Caco-2 (cell line): Measurements from ENCODE around the gene HNRNPUL1. TPM values are rescaled to one million over a fixed set of nuclear protein-coding genes. Genes with fewer than 3 reads are reported as not detected.

Source experiments
- Bru-seq: library from RNA; stranded (reverse); fragments of 400-500 nt; gene quantifications from one replicate; lab custom pipeline; 2021; lab: Mats Ljungman, UMichigan
- BruChase-seq, 2 experiments: library from RNA; stranded (reverse); fragments of 400-500 nt; gene quantifications; one replicate each; lab custom pipeline; 2021; lab: Mats Ljungman, UMichigan
- BruUV-seq: library from RNA; stranded (reverse); fragments of 400-500 nt; replicated peaks from 2 replicates; lab custom pipeline; 2021; lab: Mats Ljungman, UMichigan
- CTCF ChIA-PET: fragments of 300-600 bp; sonication (Branson Sonifier 250); formaldehyde crosslinking; loops from one replicate; lab custom pipeline; 2022; ENCODE audit warnings: antibody characterized with exemption; lab: Charles Lee
- POLR2A ChIA-PET: fragments of 300-600 bp; sonication (Branson Sonifier 250); formaldehyde crosslinking; loops from one replicate; lab custom pipeline; 2022; ENCODE audit warnings: antibody characterized with exemption; lab: Charles Lee
- DNase-seq, 2 experiments: peaks; one replicate each; pipeline versions ENCODE4 v3.0.0 to v3.0.0-alpha.2; 2020 to 2022
- H3K27me3 ChIP-seq: replicated peaks from 2 replicates; pipeline ENCODE4 v1.6.0; 2011; ENCODE audit warnings: low read length; ENCODE audit not compliant: control insufficient read depth, insufficient read depth
- H3K36me3 ChIP-seq: 2 replicates; pipeline ENCODE4 v1.5.1; 2011; ENCODE audit warnings: low read length; ENCODE audit not compliant: control insufficient read depth, insufficient read depth
- H3K4me1 ChIP-seq: fragments of 250-450 bp; sonication (Bioruptor Pico); 2 replicates; pipeline ENCODE4 v1.5.1; 2020; ENCODE audit warnings: mild to moderate bottlenecking
- H3K4me3 ChIP-seq: 2 replicates; pipeline ENCODE4 v1.5.1; 2011; ENCODE audit warnings: low read depth, mild to moderate bottlenecking, control low read depth, low read length
- H3K9me3 ChIP-seq: fragments of 250-450 bp; sonication (Bioruptor Pico); 2 replicates; pipeline ENCODE4 v1.5.1; 2020; ENCODE audit warnings: mild to moderate bottlenecking, moderate library complexity
- H3K27ac Mint-ChIP-seq: one replicate; pipeline ENCODE4 v1.8.0; 2022; ENCODE audit warnings: mixed read lengths; ENCODE audit not compliant: unreplicated experiment
- H3K27me3 Mint-ChIP-seq: one replicate; pipeline ENCODE4 v1.8.0; 2022; ENCODE audit warnings: mixed read lengths; ENCODE audit not compliant: insufficient read depth, unreplicated experiment
- H3K36me3 Mint-ChIP-seq: one replicate; pipeline ENCODE4 v1.8.0; 2022; ENCODE audit warnings: mild to moderate bottlenecking, mixed read lengths; ENCODE audit not compliant: insufficient read depth, unreplicated experiment
- H3K4me1 Mint-ChIP-seq: one replicate; pipeline ENCODE4 v1.8.0; 2022; ENCODE audit warnings: low read depth, mixed read lengths; ENCODE audit not compliant: unreplicated experiment
- H3K4me3 Mint-ChIP-seq: one replicate; pipeline ENCODE4 v1.8.0; 2022; ENCODE audit warnings: mild to moderate bottlenecking, moderate library complexity, mixed read lengths; ENCODE audit not compliant: unreplicated experiment
- H3K9me3 Mint-ChIP-seq: one replicate; pipeline ENCODE4 v1.8.0; 2022; ENCODE audit warnings: mixed read lengths; ENCODE audit not compliant: unreplicated experiment
- CTCF ChIP-seq, 2 experiments: fragments of 200-600 bp in 1 of 2; IDR thresholded peaks; 1 replicate in 1 of 2; 2 replicates in 1 of 2; pipeline versions ENCODE4 v1.5.1 to v1.8.0; 2011 to 2022; ENCODE audit warnings: antibody characterized with exemption in 1 of 2, control low read depth in 1 of 2, inconsistent platforms in 1 of 2, low read depth in 1 of 2, low read length in 1 of 2, mild to moderate bottlenecking in 1 of 2, moderate library complexity in 1 of 2; ENCODE audit not compliant: insufficient read depth in 1 of 2, severe bottlenecking in 1 of 2, unreplicated experiment in 1 of 2
- intact Hi-C: fragments of 100-400 bp; cut with micrococcal nuclease; formaldehyde crosslinking; loops from one replicate; pipeline ENCODE4 v1.10.0; 2022; ENCODE audit not compliant: unreplicated experiment
- long read RNA-seq: library from polyadenylated mRNA; stranded (forward); transcript quantifications from one replicate; pipeline ENCODE4 v2.0.0, GENCODE V29; 2022
- total RNA-seq: library from RNA; stranded (reverse); gene quantifications from 2 replicates; pipeline ENCODE4 v1.2.3, GENCODE V29; 2022

HNRNPUL1 gene
- total RNA-seq (322 and 324 TPM in 2 replicates), Bru-seq, nascent RNA (percentile 93 among the genes with signal in this experiment), BruChase-seq, experiment 1, labeled RNA remaining after a 2-hour chase (percentile 93 among the genes with signal in this experiment), BruChase-seq, experiment 2, labeled RNA remaining after a 6-hour chase (percentile 97 among the genes with signal in this experiment)
- long read RNA-seq, transcript HNRNPUL1-208 (15 exons, 3,043 nt) = minor isoform, 22 of 304 reads
- long read RNA-seq, transcript HNRNPUL1-210 (4 exons, 1,659 nt) = minor isoform, 7 of 304 reads
- long read RNA-seq, transcript HNRNPUL1-207 (15 exons, 2,794 nt) = minor isoform, 34 of 304 reads
- long read RNA-seq, transcript HNRNPUL1-204 (15 exons, 3,555 nt) = major isoform, 53 of 304 reads
- long read RNA-seq, partial matches to known transcripts = 121 of 304 reads
- long read RNA-seq, other reads (novel, unspliced or antisense) = 62 of 304 reads

GRCh38 chr19:41263850-41264580, at the start of gene HNRNPUL1:
Gene HNRNPUL1 (plus strand): TSS chr19:41264372. CDS start chr19:41264504, 132 bp downstream.
- peak; percentile 20 to 46 for TF ChIP-seq CTCF (IDR thresholded peaks at IDR 0.05; ENCODE audit: insufficient read depth in 1 of 2, low read depth in 1 of 2, low read length in 1 of 2, severe bottlenecking in 1 of 2, unreplicated experiment in 1 of 2)
- Histone ChIP-seq H3K4me1 (peaks cover 11% of the 10 kb centered on the region), H3K4me3 (peak within 1 kb of the TSS; percentile 86), H3K27me3 (no peaks in the 10 kb centered on the region), H3K36me3 (0 out of 2 replicates have a peak, but pooled peaks cover 3% of the 10 kb centered on the region), H3K9me3 (no peaks in the 10 kb centered on the region)
- Mint-ChIP-seq H3K9me3 (no peaks in the 10 kb centered on the region), H3K4me1 (peaks cover 30% of the 10 kb centered on the region), H3K36me3 (peaks cover 70% of the 10 kb centered on the region), H3K27ac (peak within 1 kb of the TSS; percentile 87), H3K4me3 (peak within 1 kb of the TSS; percentile 83), H3K27me3 (no peaks in the 10 kb centered on the region)
- DNase-seq = peak; percentile 99 to 100
- ChIA-PET CTCF (interaction anchor here (0.5 to 3.8 kb wide), 15 partner anchors 35 to 496 kb away, joined by 3 to 118 read pairs (median 4); partner anchors contain the start of gene TGFB1), POLR2A (interaction anchor here (0.5 to 2.5 kb wide), 13 partner anchors 11 to 658 kb away, joined by 3 to 13 read pairs (median 5); partner anchors contain the start of genes ACTMAP, B9D2 and RAB4B)
- intact Hi-C loops = loop anchor here (1.0 to 2.0 kb wide), 6 partner anchors 38 to 601 kb away; partner anchors contain the start of gene EGLN2
- no TSS peak for BruUV-seq

- ChIA-PET POLR2A (no interaction called here), CTCF (interaction anchor here (0.7 kb wide), 1 partner anchor 53 kb away, joined by 3 read pairs; no protein-coding TSS in a partner anchor)
- DNase-seq = no peak
- Histone ChIP-seq H3K9me3 (no peaks in the 10 kb centered on the region), H3K36me3 (no peaks in the 10 kb centered on the region), H3K4me1 (peaks cover 4% of the 10 kb centered on the region; the same call in 1 of the 2 replicates), H3K27me3 (no peaks in the 10 kb centered on the region), H3K4me3 (no peak overlapping the region)
- H3K27me3 Mint-ChIP-seq = no peaks in the 10 kb centered on the region
- intact Hi-C loops = no loop called here
- no peak overlapping the region for H3K4me3 Mint-ChIP-seq
- BruUV-seq = no TSS peak
- H3K9me3 Mint-ChIP-seq = no peaks in the 10 kb centered on the region
- no peaks in the 10 kb centered on the region for H3K36me3 Mint-ChIP-seq
- H3K27ac Mint-ChIP-seq = no peak overlapping the region
- H3K4me1 Mint-ChIP-seq = peaks cover 26% of the 10 kb centered on the region
- TF ChIP-seq CTCF (IDR thresholded peaks at IDR 0.05; ENCODE audit: insufficient read depth in 1 of 2, low read depth in 1 of 2, low read length in 1 of 2, severe bottlenecking in 1 of 2, unreplicated experiment in 1 of 2) = no peak
Observed at GRCh38 chr19:41217741-41218140, 46.4 kb upstream of the HNRNPUL1 start.

GRCh38 chr19:41218249-41218614, 45.9 kb upstream of the HNRNPUL1 start:
- CTCF ChIA-PET = interaction anchor here (0.6 kb wide), 1 partner anchor 14 kb away, joined by 5 read pairs; no protein-coding TSS in a partner anchor

More at GRCh38 chr19:41218249-41218614, 45.9 kb upstream of the HNRNPUL1 start:
- POLR2A ChIA-PET = interaction anchor here (0.7 kb wide), 1 partner anchor 41 kb away, joined by 3 read pairs; no protein-coding TSS in a partner anchor
- TF ChIP-seq CTCF (IDR thresholded peaks at IDR 0.05; ENCODE audit: insufficient read depth in 1 of 2, low read depth in 1 of 2, low read length in 1 of 2, severe bottlenecking in 1 of 2, unreplicated experiment in 1 of 2) = no peak
- Histone ChIP-seq H3K36me3 (no peaks in the 10 kb centered on the region), H3K9me3 (no peaks in the 10 kb centered on the region), H3K27me3 (no peaks in the 10 kb centered on the region), H3K4me1 (peaks cover 5% of the 10 kb centered on the region; the same call in 1 of the 2 replicates), H3K4me3 (no peak overlapping the region)
- Mint-ChIP-seq H3K27ac (peak overlapping the region; percentile 30), H3K4me1 (peaks cover 29% of the 10 kb centered on the region), H3K4me3 (peak overlapping the region; percentile 49), H3K36me3 (no peaks in the 10 kb centered on the region), H3K9me3 (no peaks in the 10 kb centered on the region), H3K27me3 (no peaks in the 10 kb centered on the region)
- BruUV-seq = no TSS peak
- intact Hi-C loops = no loop called here
- DNase-seq = no peak
